PC-3 (cell line): ENCODE results near the gene EFCC1.

Source experiments
- EZH2 ChIP-seq: fragments of 300-600 bp; sonication (generic); IDR thresholded peaks from one replicate; pipeline ENCODE4 v1.6.1; 2017; ENCODE audit warnings: antibody characterized with exemption, mild to moderate bottlenecking, low read length; ENCODE audit not compliant: unreplicated experiment
- TF ChIP-seq, protein P1 (sequence below): fragments of 300-600 bp; sonication (generic); conservative IDR thresholded peaks from 2 replicates; pipeline ENCODE4 v1.5.1; 2017; ENCODE audit warnings: antibody characterized with exemption, low read depth, mild to moderate bottlenecking, low read length

DNA sequence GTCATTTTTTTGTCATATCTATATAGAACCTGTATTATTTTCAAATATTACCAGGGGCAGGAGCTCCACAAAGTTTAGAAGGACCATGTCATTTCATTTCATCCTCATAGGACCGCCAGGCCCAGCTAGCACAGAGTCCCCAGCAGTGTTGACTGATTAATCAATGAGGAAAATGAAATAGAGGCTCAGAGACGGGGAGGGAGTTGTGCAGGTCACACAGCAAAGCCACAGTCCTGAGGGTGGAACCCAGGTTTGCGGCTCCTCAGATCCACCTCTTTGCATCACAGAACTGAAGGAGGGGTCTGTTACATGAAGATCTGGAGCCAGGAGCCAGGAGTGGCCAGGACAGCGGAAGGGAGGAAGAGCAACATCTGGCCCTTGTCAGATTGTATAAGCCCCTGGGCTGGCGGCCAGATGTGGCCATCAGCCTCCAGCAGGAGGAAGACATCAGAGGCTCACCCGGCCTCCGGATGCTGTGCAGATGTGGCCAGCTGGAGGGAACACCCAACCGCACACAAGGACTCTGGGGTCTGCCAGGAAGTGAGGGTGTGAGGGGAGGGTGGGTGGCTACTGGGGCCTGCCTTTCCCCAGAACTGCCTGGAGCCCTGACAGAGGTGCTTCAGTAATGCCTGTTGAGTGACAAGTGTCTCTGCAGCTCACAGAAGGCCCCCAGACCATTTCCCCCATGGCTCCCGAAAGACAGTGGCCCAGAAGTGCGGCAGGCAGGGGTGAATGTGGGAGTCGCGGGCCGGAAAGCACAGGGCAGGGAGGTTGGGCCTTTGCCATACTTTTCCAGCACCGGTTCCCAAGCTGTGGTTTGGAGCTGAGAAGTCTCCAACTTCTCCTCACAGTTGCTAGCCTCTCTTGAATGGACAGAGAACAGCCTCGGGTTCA, 21.3 kb downstream of the EFCC1 start:
- TF ChIP-seq, protein P1, sequence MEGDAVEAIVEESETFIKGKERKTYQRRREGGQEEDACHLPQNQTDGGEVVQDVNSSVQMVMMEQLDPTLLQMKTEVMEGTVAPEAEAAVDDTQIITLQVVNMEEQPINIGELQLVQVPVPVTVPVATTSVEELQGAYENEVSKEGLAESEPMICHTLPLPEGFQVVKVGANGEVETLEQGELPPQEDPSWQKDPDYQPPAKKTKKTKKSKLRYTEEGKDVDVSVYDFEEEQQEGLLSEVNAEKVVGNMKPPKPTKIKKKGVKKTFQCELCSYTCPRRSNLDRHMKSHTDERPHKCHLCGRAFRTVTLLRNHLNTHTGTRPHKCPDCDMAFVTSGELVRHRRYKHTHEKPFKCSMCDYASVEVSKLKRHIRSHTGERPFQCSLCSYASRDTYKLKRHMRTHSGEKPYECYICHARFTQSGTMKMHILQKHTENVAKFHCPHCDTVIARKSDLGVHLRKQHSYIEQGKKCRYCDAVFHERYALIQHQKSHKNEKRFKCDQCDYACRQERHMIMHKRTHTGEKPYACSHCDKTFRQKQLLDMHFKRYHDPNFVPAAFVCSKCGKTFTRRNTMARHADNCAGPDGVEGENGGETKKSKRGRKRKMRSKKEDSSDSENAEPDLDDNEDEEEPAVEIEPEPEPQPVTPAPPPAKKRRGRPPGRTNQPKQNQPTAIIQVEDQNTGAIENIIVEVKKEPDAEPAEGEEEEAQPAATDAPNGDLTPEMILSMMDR = no peak
- no peak for TF ChIP-seq EZH2
